Right lobe of liver (tissue), 6 donors: ENCODE measurements around the gene GRN. TPM values are rescaled to one million over a fixed set of nuclear protein-coding genes. Genes with fewer than 3 reads are reported as not detected.
A peak's percentile ranks its signal among the peaks of the same experiment; 100 is the strongest.
"Not testable (repeated sequence)": the region's sequence is repeated elsewhere in the genome, so short reads cannot be mapped to it uniquely, and the experiment has no call there.

Experiments
- ATAC-seq, 4 donors: fragments of 200-7000 bp; cut with Tn5 transposase; one replicate each; pipeline ENCODE4 v1.9.1; 2020; ENCODE audit warnings: mild to moderate bottlenecking in 4 of 4, moderate library complexity in 4 of 4
- DNase-seq, 3 donors: peaks; one replicate each; pipeline ENCODE4 v3.0.0-alpha.2; 2020
- H3K27ac ChIP-seq, 3 donors: fragments of 200-600 bp; one replicate each; pipeline ENCODE4 v1.8.0; 2022
- H3K27me3 ChIP-seq, 2 donors: fragments of 200-600 bp; one replicate each; pipeline ENCODE4 v1.8.0; 2022
- H3K36me3 ChIP-seq, 4 donors: fragments of 200-600 bp; sonication (generic) in 1 of 4; one replicate each; pipeline versions ENCODE4 v1.5.1 to v1.8.0; 2017 to 2022; ENCODE audit warnings: control low read depth in 1 of 4
- H3K4me1 ChIP-seq, 4 donors: fragments of 200-600 bp; sonication (generic) in 1 of 4; one replicate each; pipeline versions ENCODE4 v1.5.1 to v1.8.0; 2017 to 2022; ENCODE audit warnings: control low read depth in 1 of 4
- H3K4me3 ChIP-seq, 3 donors: fragments of 200-600 bp; one replicate each; pipeline ENCODE4 v1.8.0; 2022
- H3K9me3 ChIP-seq, 4 donors: fragments of 200-600 bp; sonication (generic) in 1 of 4; one replicate each; pipeline versions ENCODE4 v1.5.1 to v1.8.0; 2017 to 2022; ENCODE audit warnings: control low read depth in 1 of 4
- CTCF ChIP-seq, 4 donors: fragments of 200-600 bp in 3 of 4; fragments of 450-650 bp in 1 of 4; IDR thresholded peaks; one replicate each; pipeline versions ENCODE4 v1.5.1 to v1.8.0; 2016 to 2022; ENCODE audit warnings: antibody characterized with exemption in 4 of 4, mild to moderate bottlenecking in 2 of 4
- POLR2A ChIP-seq: fragments of 450-650 bp; IDR thresholded peaks from one replicate; pipeline ENCODE4 v1.6.1; 2017; ENCODE audit warnings: antibody characterized with exemption, mild to moderate bottlenecking
- WGBS: methylation state at CpG from one replicate; pipeline ENCODE4 v1.1.6; 2018; ENCODE audit warnings: low coverage, low lambda C conversion rate; ENCODE audit not compliant: insufficient coverage; ENCODE audit errors: missing lambda C conversion rate; 5-methylcytosine and 5-hydroxymethylcytosine counted together
- intact Hi-C, 2 donors: fragments of 100-400 bp; cut with DNase I; formaldehyde crosslinking; loops; one replicate each; pipeline versions ENCODE4 v1.11.2 to v1.14.1; 2022
- total RNA-seq, 6 experiments: library from RNA; depleted of rRNA in 2 of 6; stranded (reverse); fragments of >200 nt in 2 of 6; fragmentation: NEBNext Ultra II Directional in 3 of 6; extraction: Animal tissue kit (Norgen Biotek cat#: 25700) in 3 of 6; gene quantifications; one replicate each; pipeline versions ENCODE4 v1.1.0 to v1.2.4, GENCODE V29; 2016 to 2023
- donor health status: DM: no; HTN: yes; CAD: no.
- donor health status: DM: no; HTN: no; CAD: no.
- donor health status: DM: no; HTN: no; CAD: no.
- donor health status: DM: no; HTN: yes; CAD: no.
- donor health status: DM: no; HTN: yes; CAD: no.

GRN gene
- total RNA-seq, 6 experiments from 2014 or later, result 84.5 to 230 (median 150) TPM

- no peaks in the 10 kb centered on the region for H3K27me3 ChIP-seq
Observed at GRCh38 chr17:44367231-44367979, 22.3 kb downstream of the GRN start.

GRCh38 chr17:44368391-44369243, 23.5 kb downstream of the GRN start:
- DNase-seq, ATAC-seq: not testable (repeated sequence)
- 80% methylated on average over 7 of the region's 42 CpGs for WGBS

More at GRCh38 chr17:44367231-44367979, 22.3 kb downstream of the GRN start:
- ATAC-seq, result no peak
- no peaks in the 10 kb centered on the region for H3K36me3 ChIP-seq
- H3K4me3 ChIP-seq, result no peak overlapping the region
- H3K4me1 ChIP-seq, result peaks cover 0 to 6% (median 0%) of the 10 kb centered on the region in 4 donors
- WGBS, result 67% methylated on average over 7 of the region's 7 CpGs
- no peak for DNase-seq
- H3K27ac ChIP-seq, result no peak overlapping the region
- TF ChIP-seq POLR2A (no peak), CTCF (IDR thresholded peaks at IDR 0.05) (no peak)
- H3K9me3 ChIP-seq, result no peaks in the 10 kb centered on the region
- intact Hi-C loops, result no loop called here

GRCh38 chr17:44369414-44370023, 24.4 kb downstream of the GRN start:
- ATAC-seq, H3K4me1 ChIP-seq, DNase-seq, H3K9me3 ChIP-seq, intact Hi-C loops, H3K27me3 ChIP-seq, H3K4me3 ChIP-seq, H3K27ac ChIP-seq, H3K36me3 ChIP-seq: not testable (repeated sequence)
- 100% methylated on average over 1 of the region's 17 CpGs for WGBS

More at GRCh38 chr17:44368391-44369243, 23.5 kb downstream of the GRN start:
- H3K4me3 ChIP-seq, H3K9me3 ChIP-seq, intact Hi-C loops, H3K27me3 ChIP-seq, H3K27ac ChIP-seq, H3K4me1 ChIP-seq, H3K36me3 ChIP-seq: not testable (repeated sequence)

- Histone ChIP-seq H3K4me1 (no peaks in the 10 kb centered on the region), H3K27ac (no peak overlapping the region), H3K9me3 (no peaks in the 10 kb centered on the region), H3K27me3 (no peaks in the 10 kb centered on the region), H3K4me3 (no peak overlapping the region), H3K36me3 (no peaks in the 10 kb centered on the region)
- intact Hi-C loops, result no loop called here
- ATAC-seq (no peak), DNase-seq (peak in 1 of 3 donors; percentile 42)
- no peak for TF ChIP-seq POLR2A
- no peak for TF ChIP-seq CTCF (IDR thresholded peaks at IDR 0.05)
- WGBS, result 58% methylated on average over 3 of the region's 10 CpGs
Observed at GRCh38 chr17:44372036-44372435, 26.9 kb downstream of the GRN start.

GRCh38 chr17:44374306-44375195, 29.4 kb downstream of the GRN start:
- no peaks in the 10 kb centered on the region for H3K27me3 ChIP-seq
- ATAC-seq (peak in 1 of 4 donors; percentile 37), DNase-seq (peak in 1 of 3 donors; percentile 41)
- H3K9me3 ChIP-seq, result no peaks in the 10 kb centered on the region
- 19% methylated on average over 11 of the region's 31 CpGs for WGBS
- H3K4me3 ChIP-seq, result no peak overlapping the region
- TF ChIP-seq POLR2A, result no peak
- no peak for TF ChIP-seq CTCF (IDR thresholded peaks at IDR 0.05)
- H3K36me3 ChIP-seq, result no peaks in the 10 kb centered on the region
- H3K27ac ChIP-seq, result no peak overlapping the region
- intact Hi-C loops, result no loop called here
- no peaks in the 10 kb centered on the region for H3K4me1 ChIP-seq
